Measurements from ENCODE around the gene ETS1.

The ETS1 gene

DNA sequence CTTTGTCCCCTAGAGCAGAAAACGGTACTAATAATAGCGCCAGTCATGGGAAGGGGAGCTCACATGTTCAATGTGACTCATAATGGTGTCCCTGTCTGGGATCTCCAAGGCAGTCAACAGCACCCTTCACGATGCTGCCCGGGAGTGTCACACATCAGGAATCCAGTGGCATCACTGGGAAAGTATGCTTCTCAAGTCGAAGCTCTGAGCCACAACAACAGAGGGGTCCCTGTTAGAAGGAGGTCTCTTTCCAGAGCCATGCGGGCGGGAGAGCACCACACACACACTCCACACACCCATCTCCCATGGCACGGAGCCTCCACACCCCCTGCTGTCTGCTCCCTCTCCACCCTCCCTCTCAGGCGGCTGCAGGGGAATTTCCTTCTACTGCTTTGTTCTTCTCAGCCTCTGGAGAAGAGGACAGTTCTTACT, 119.7 kb downstream of the ETS1 start:
- Mint-ChIP-seq H3K9me3 (no peaks in the 10 kb centered on the region), H3K4me1 (peaks cover 100% of the 10 kb centered on the region), H3K27ac (peak overlapping the region; percentile 96), H3K4me3 (peak overlapping the region; percentile 71), H3K36me3 (peaks cover 100% of the 10 kb centered on the region)
- ATAC-seq (no peak), DNase-seq (ENCODE audit: low spot score in 2 of 2) (peak in 1 of 2 donors; percentile 51)

DNA sequence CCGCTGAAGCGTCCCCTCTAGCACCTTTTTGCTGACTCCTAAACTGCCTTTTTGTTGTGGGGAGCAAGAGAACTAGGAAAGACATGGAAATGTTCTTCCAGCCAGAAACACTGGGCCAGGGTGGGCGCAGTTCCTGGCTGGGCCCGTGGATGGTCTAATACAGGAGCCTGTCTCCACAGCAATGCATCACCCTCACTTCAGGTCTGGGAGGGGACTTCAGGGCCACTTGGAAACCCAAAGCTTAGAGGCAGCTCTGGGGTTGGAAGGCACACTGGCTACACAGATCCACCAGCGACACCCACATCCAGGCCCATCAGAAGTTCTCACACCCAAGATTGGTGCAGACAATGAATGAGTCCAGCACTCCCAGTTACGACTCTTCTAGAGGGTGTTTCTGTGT, 120.3 kb downstream of the ETS1 start:
- no peaks in the 10 kb centered on the region for H3K9me3 Mint-ChIP-seq
- ATAC-seq, result peak; percentile 1

GRCh38 chr11:128465946-128466705, 121.2 kb downstream of the ETS1 start:
- Mint-ChIP-seq H3K4me1 (peaks cover 99% of the 10 kb centered on the region), H3K36me3 (peaks cover 100% of the 10 kb centered on the region), H3K9me3 (no peaks in the 10 kb centered on the region), H3K27ac (peak overlapping the region; percentile 96), H3K4me3 (peak overlapping the region; percentile 71)
- DNase-seq (ENCODE audit: low spot score in 2 of 2) (peak in 1 of 2 donors; percentile 55), ATAC-seq (no peak)

More for the DNA sequence above, 120.3 kb downstream of the ETS1 start:
- H3K4me1 Mint-ChIP-seq, result peaks cover 99% of the 10 kb centered on the region
- H3K4me3 Mint-ChIP-seq, result peak overlapping the region; percentile 71
- H3K36me3 Mint-ChIP-seq, result peaks cover 100% of the 10 kb centered on the region
- DNase-seq (ENCODE audit: low spot score in 2 of 2), result peak in 1 of 2 donors; percentile 59
- peak overlapping the region; percentile 96 for H3K27ac Mint-ChIP-seq

DNA sequence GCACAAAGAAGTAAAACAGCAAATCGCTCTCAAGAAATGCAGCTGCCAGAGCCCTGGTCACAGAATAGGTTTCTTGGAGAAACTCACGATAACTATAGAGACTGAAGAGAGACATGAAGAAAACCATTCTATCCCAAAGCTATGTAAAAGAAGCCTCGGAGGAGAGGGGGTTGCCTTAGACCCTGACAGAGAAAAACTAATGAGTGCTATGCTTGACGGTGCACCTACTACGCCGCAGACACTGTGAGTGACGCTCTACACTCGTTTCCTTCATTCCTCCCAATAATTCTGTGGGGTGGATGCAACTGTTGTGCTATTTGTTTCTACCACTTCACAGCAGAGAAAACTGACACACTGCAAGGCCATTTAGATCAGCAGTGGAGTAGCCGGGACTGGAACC, 121.8 kb downstream of the ETS1 start:
- Mint-ChIP-seq H3K36me3 (peaks cover 100% of the 10 kb centered on the region), H3K27ac (peak overlapping the region; percentile 96), H3K4me3 (peak overlapping the region; percentile 71), H3K9me3 (no peaks in the 10 kb centered on the region), H3K4me1 (peaks cover 99% of the 10 kb centered on the region)
- DNase-seq (ENCODE audit: low spot score in 2 of 2) (no peak), ATAC-seq (no peak)

DNA sequence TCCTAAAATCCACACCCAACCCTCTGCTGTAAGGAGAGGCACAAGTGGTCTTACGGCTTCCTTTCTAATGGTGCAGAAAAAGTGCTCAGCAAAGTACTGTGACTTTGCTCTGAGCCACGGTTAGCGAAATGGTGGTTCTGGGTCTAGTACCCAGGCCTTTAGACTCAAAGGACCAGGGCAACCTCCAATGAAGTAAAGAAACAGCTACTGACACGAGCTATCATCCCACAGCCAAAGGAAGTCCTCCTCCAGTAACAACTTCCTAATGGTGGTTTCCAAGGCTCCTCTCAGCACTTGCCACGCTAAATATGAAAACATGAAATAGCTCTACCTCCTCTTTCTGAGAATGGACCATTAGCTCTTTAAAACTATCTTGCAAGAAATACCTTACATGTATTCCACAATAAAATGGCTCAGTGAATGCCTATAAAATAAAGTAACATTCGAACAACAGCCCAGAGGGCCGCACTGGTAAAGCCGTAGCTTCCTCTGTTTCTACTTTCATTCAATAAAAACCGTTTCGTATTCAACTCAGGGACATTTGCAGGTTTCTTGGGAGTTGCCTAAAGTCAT, 122.4 kb downstream of the ETS1 start:
- Mint-ChIP-seq H3K36me3 (peaks cover 100% of the 10 kb centered on the region), H3K4me1 (peaks cover 99% of the 10 kb centered on the region), H3K9me3 (no peaks in the 10 kb centered on the region), H3K4me3 (peak overlapping the region; percentile 71), H3K27ac (peak overlapping the region; percentile 96)
- no peak for ATAC-seq
- no peak for DNase-seq (ENCODE audit: low spot score in 2 of 2)

GRCh38 chr11:128463979-128464378, 123.4 kb downstream of the ETS1 start:
- peaks cover 97% of the 10 kb centered on the region for H3K4me1 Mint-ChIP-seq
- DNase-seq (ENCODE audit: low spot score in 2 of 2) (peak in 1 of 2 donors; percentile 38), ATAC-seq (no peak)
- H3K36me3 Mint-ChIP-seq, result peaks cover 100% of the 10 kb centered on the region
- no peaks in the 10 kb centered on the region for H3K9me3 Mint-ChIP-seq
- H3K27ac Mint-ChIP-seq, result peak overlapping the region; percentile 96
- H3K4me3 Mint-ChIP-seq, result peak overlapping the region; percentile 71

- no peak for DNase-seq (ENCODE audit: low spot score in 2 of 2)
- ATAC-seq, result no peak
- Mint-ChIP-seq H3K4me3 (peak overlapping the region; percentile 71), H3K36me3 (peaks cover 100% of the 10 kb centered on the region), H3K4me1 (peaks cover 91% of the 10 kb centered on the region), H3K27ac (peak overlapping the region; percentile 96), H3K9me3 (no peaks in the 10 kb centered on the region)
These were observed 124.0 kb downstream of the ETS1 start for GRCh38 chr11:128463371-128463829.

DNA sequence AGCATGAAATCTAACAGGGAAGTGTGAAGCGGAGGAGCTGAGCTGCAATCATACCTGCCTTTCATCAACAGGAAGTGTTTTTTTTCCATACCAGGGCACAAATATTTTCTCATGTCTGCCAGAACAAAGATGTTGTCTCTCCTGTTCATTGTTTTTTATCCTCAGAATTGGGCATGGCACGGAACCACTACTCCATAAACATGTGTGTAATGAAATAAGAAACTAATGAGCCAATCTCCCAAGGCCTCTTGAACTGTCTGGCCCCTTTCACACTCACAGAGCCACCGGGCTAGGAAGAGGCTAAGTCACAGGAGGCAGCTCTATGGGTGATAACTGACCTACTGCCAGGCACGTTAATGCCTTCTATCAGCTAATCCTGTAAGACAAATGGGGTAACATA, 124.4 kb downstream of the ETS1 start:
- DNase-seq (ENCODE audit: low spot score in 2 of 2) (no peak), ATAC-seq (no peak)
- H3K4me3 Mint-ChIP-seq, result peak overlapping the region; percentile 71
- H3K27ac Mint-ChIP-seq, result peak overlapping the region; percentile 96
- peaks cover 86% of the 10 kb centered on the region for H3K4me1 Mint-ChIP-seq
- no peaks in the 10 kb centered on the region for H3K9me3 Mint-ChIP-seq
- peaks cover 100% of the 10 kb centered on the region for H3K36me3 Mint-ChIP-seq

DNA sequence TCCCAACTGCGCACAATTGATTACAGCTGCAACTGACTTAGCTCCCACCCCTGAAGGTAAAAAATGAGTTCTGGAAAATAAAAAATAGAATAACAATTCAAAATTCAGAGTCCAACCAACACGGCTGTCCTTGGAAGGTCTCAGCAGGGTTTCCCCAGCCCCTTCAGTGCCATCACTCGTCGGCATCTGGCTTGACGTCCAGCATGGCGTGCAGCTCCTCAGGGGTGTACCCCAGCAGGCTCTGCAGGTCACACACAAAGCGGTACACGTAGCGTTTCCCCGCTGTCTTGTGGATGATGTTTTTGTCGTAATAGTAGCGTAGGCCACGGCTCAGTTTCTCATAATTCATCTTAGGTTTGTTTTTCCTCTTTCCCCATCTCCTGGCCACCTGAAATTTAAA, 125.2 kb downstream of the ETS1 start:
- Mint-ChIP-seq H3K4me1 (peaks cover 83% of the 10 kb centered on the region), H3K27ac (peak overlapping the region; percentile 96), H3K36me3 (peaks cover 100% of the 10 kb centered on the region), H3K4me3 (no peak overlapping the region), H3K9me3 (no peaks in the 10 kb centered on the region)
- no peak for ATAC-seq
- DNase-seq (ENCODE audit: low spot score in 2 of 2), result no peak

- no peak for DNase-seq (ENCODE audit: low spot score in 2 of 2)
These were observed 129.0 kb downstream of the ETS1 start for GRCh38 chr11:128458321-128458720.

GRCh38 chr11:128457874-128458273, 129.5 kb downstream of the ETS1 start:
- Mint-ChIP-seq H3K4me3 (no peak overlapping the region), H3K4me1 (peaks cover 74% of the 10 kb centered on the region), H3K27ac (peak overlapping the region; percentile 89), H3K36me3 (peaks cover 100% of the 10 kb centered on the region), H3K9me3 (no peaks in the 10 kb centered on the region)
- DNase-seq (ENCODE audit: low spot score in 2 of 2), result no peak
- ATAC-seq, result no peak

More at GRCh38 chr11:128458321-128458720, 129.0 kb downstream of the ETS1 start:
- no peaks in the 10 kb centered on the region for H3K9me3 Mint-ChIP-seq
- H3K4me1 Mint-ChIP-seq, result peaks cover 74% of the 10 kb centered on the region
- H3K27ac Mint-ChIP-seq, result no peak overlapping the region
- no peak overlapping the region for H3K4me3 Mint-ChIP-seq
- no peak for ATAC-seq
- peaks cover 100% of the 10 kb centered on the region for H3K36me3 Mint-ChIP-seq

GRCh38 chr11:128456566-128457268, 130.6 kb downstream of the ETS1 start:
- Mint-ChIP-seq H3K9me3 (no peaks in the 10 kb centered on the region), H3K4me1 (peaks cover 75% of the 10 kb centered on the region), H3K36me3 (peaks cover 100% of the 10 kb centered on the region), H3K27ac (peak overlapping the region; percentile 89), H3K4me3 (no peak overlapping the region)
- DNase-seq (ENCODE audit: low spot score in 2 of 2) (no peak), ATAC-seq (no peak)

GRCh38 chr11:128455766-128456165, 131.6 kb downstream of the ETS1 start:
- no peak for DNase-seq (ENCODE audit: low spot score in 2 of 2)
- Mint-ChIP-seq H3K27ac (peak overlapping the region; percentile 89), H3K9me3 (no peaks in the 10 kb centered on the region), H3K36me3 (peaks cover 100% of the 10 kb centered on the region), H3K4me3 (no peak overlapping the region), H3K4me1 (peaks cover 75% of the 10 kb centered on the region)
- ATAC-seq, result no peak

GRCh38 chr11:128453444-128454336, 133.7 kb downstream of the ETS1 start:
- Mint-ChIP-seq H3K9me3 (no peaks in the 10 kb centered on the region), H3K4me3 (no peak overlapping the region), H3K27ac (peak overlapping the region; percentile 89), H3K4me1 (peaks cover 69% of the 10 kb centered on the region), H3K36me3 (peaks cover 90% of the 10 kb centered on the region)
- DNase-seq (ENCODE audit: low spot score in 2 of 2) (no peak), ATAC-seq (peak; percentile 39)

All from stimulated activated effector memory CD8-positive, alpha-beta T cell treated with anti-CD3 and anti-CD28 coated beads, Interleukin-12 subunit alpha, Interleukin-12 subunit beta, amount 100 ng/mL, for 72 hours (primary cell).